ENCODE measurements around the gene CES5A.
"Not testable (repeated sequence)": the region's sequence is repeated elsewhere in the genome, so short reads cannot be mapped to it uniquely, and the experiment has no call there.

CES5A gene

GRCh38 chr16:55825115-55825728 lies 50.0 kb downstream of the CES5A start:
- no peak for DNase-seq

GRCh38 chr16:55824473-55825000 lies 50.6 kb downstream of the CES5A start:
- no peak for DNase-seq

GRCh38 chr16:55822280-55822810 lies 52.8 kb downstream of the CES5A start:
- no peak for DNase-seq

GRCh38 chr16:55821210-55821609 lies 54.0 kb downstream of the CES5A start:
- DNase-seq = no peak

- DNase-seq = no peak
Measured at GRCh38 chr16:55820615-55821014, 54.6 kb downstream of the CES5A start.

GRCh38 chr16:55817236-55817912 lies 57.8 kb downstream of the CES5A start:
- DNase-seq = no peak

- DNase-seq = not testable (repeated sequence)
Measured at GRCh38 chr16:55816222-55816621, 59.0 kb downstream of the CES5A start.

- DNase-seq = no peak
Measured at GRCh38 chr16:55815320-55815719, 59.9 kb downstream of the CES5A start.

GRCh38 chr16:55814174-55814573 lies 61.0 kb downstream of the CES5A start:
- not testable (repeated sequence) for DNase-seq

- DNase-seq = not testable (repeated sequence)
Measured at GRCh38 chr16:55813730-55814129, 61.4 kb downstream of the CES5A start.

GRCh38 chr16:55812951-55813350 lies 62.2 kb downstream of the CES5A start:
- DNase-seq = no peak

- DNase-seq = no peak
Measured at GRCh38 chr16:55811811-55812210, 63.4 kb downstream of the CES5A start.

- no peak for DNase-seq
Measured at GRCh38 chr16:55810451-55810961, 64.7 kb downstream of the CES5A start.

GRCh38 chr16:55809851-55810250 lies 65.3 kb downstream of the CES5A start:
- no peak for DNase-seq

- DNase-seq = no peak
Measured at GRCh38 chr16:55809386-55809785, 65.8 kb downstream of the CES5A start.

- not testable (repeated sequence) for DNase-seq
Measured at GRCh38 chr16:55808286-55808685, 66.9 kb downstream of the CES5A start.

- DNase-seq = not testable (repeated sequence)
Measured at GRCh38 chr16:55805104-55805503, 70.1 kb downstream of the CES5A start.

- DNase-seq = not testable (repeated sequence)
Measured at GRCh38 chr16:55803681-55804080, 71.5 kb downstream of the CES5A start.
